HEK293 (cell line): ENCODE measurements around the gene CRACDL.

ENCODE experiments used
- CTCF ChIP-seq: fragments of 450-650 bp; formaldehyde crosslinking; IDR thresholded peaks from 2 replicates; pipeline ENCODE4 v1.5.1; 2016; ENCODE audit warnings: missing biosample characterization, missing genetic modification characterization
- KLF1 ChIP-seq: fragments of 450-650 bp; formaldehyde crosslinking; IDR thresholded peaks from 2 replicates; pipeline ENCODE4 v1.5.1; 2016; ENCODE audit warnings: missing biosample characterization, missing genetic modification characterization
- KLF16 ChIP-seq: fragments of 450-650 bp; formaldehyde crosslinking; IDR thresholded peaks from 2 replicates; pipeline ENCODE4 v1.5.1; 2017; ENCODE audit warnings: missing biosample characterization, missing genetic modification characterization
- ZBTB17 ChIP-seq: fragments of 450-650 bp; formaldehyde crosslinking; IDR thresholded peaks from 2 replicates; pipeline ENCODE4 v1.5.1; 2016; ENCODE audit warnings: missing biosample characterization, missing genetic modification characterization
- ZBTB7A ChIP-seq: fragments of 450-650 bp; formaldehyde crosslinking; IDR thresholded peaks from 2 replicates; pipeline ENCODE4 v1.5.1; 2016; ENCODE audit warnings: low read depth, missing biosample characterization, missing genetic modification characterization
- ZNF221 ChIP-seq: fragments of 450-650 bp; formaldehyde crosslinking; IDR thresholded peaks from 2 replicates; pipeline ENCODE4 v1.5.1; 2017; ENCODE audit warnings: missing biosample characterization, missing genetic modification characterization, borderline replicate concordance
- ZNF398 ChIP-seq: fragments of 450-650 bp; formaldehyde crosslinking; IDR thresholded peaks from 2 replicates; pipeline ENCODE4 v1.5.1; 2017; ENCODE audit warnings: missing biosample characterization, missing genetic modification characterization
- ZNF423 ChIP-seq: fragments of 450-650 bp; formaldehyde crosslinking; IDR thresholded peaks from 2 replicates; pipeline ENCODE4 v1.5.1; 2016; ENCODE audit warnings: missing biosample characterization, missing genetic modification characterization
- TF ChIP-seq, protein P1 (sequence below): fragments of 450-650 bp; IDR thresholded peaks from 2 replicates; pipeline ENCODE4 v1.5.1; 2018; ENCODE audit warnings: missing biosample characterization, missing genetic modification characterization
- TF ChIP-seq, protein P2 (sequence below): fragments of 450-650 bp; formaldehyde crosslinking; IDR thresholded peaks from 2 replicates; pipeline ENCODE4 v1.5.1; 2016; ENCODE audit warnings: missing biosample characterization, missing genetic modification characterization

DNA sequence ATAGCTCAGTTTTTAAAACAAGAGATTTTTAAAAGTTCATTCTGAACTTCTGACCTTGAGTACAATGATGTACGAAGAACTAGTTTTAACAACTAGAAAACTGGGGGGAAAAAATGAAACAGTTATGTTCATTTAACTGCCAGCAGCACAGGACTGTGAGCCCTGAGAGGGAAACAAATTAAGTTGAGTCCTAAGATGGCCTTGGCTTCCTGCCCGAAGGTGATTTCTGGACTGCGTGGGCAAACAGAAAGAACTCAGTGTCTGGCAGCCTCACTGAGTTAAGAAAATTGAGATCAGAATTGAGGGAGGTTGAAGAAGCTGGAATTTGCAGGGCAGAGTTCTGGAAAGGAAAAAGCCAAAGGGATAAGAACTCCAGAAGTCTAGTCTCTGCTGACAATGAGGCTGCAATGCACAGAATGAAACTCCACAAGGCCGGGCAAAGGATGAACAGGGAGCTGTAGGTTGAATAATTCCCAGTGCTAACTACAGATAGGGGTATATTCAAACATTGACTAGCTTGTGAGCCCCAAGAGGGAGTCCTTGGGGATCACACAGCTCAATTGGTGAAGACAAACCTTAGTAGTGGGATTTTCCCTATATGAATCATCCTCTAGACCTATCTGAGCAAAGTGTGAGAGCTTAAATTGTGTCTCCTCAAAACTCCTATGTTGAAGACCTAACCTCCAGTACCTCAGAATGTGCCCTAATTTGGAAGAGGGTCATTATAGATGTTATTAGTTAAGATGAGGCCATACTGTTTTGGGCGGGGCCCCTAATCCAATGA lies 13.1 kb upstream of the CRACDL start:
- no peak for TF ChIP-seq KLF16
- no peak for TF ChIP-seq ZNF398 (tag by site-specific recombination)
- no peak for TF ChIP-seq ZBTB7A (tag by site-specific recombination)
- TF ChIP-seq CTCF (tag by site-specific recombination): no peak
- TF ChIP-seq, protein P1, sequence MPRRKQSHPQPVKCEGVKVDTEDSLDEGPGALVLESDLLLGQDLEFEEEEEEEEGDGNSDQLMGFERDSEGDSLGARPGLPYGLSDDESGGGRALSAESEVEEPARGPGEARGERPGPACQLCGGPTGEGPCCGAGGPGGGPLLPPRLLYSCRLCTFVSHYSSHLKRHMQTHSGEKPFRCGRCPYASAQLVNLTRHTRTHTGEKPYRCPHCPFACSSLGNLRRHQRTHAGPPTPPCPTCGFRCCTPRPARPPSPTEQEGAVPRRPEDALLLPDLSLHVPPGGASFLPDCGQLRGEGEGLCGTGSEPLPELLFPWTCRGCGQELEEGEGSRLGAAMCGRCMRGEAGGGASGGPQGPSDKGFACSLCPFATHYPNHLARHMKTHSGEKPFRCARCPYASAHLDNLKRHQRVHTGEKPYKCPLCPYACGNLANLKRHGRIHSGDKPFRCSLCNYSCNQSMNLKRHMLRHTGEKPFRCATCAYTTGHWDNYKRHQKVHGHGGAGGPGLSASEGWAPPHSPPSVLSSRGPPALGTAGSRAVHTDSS (tag by site-specific recombination): no peak
- TF ChIP-seq, protein P2, sequence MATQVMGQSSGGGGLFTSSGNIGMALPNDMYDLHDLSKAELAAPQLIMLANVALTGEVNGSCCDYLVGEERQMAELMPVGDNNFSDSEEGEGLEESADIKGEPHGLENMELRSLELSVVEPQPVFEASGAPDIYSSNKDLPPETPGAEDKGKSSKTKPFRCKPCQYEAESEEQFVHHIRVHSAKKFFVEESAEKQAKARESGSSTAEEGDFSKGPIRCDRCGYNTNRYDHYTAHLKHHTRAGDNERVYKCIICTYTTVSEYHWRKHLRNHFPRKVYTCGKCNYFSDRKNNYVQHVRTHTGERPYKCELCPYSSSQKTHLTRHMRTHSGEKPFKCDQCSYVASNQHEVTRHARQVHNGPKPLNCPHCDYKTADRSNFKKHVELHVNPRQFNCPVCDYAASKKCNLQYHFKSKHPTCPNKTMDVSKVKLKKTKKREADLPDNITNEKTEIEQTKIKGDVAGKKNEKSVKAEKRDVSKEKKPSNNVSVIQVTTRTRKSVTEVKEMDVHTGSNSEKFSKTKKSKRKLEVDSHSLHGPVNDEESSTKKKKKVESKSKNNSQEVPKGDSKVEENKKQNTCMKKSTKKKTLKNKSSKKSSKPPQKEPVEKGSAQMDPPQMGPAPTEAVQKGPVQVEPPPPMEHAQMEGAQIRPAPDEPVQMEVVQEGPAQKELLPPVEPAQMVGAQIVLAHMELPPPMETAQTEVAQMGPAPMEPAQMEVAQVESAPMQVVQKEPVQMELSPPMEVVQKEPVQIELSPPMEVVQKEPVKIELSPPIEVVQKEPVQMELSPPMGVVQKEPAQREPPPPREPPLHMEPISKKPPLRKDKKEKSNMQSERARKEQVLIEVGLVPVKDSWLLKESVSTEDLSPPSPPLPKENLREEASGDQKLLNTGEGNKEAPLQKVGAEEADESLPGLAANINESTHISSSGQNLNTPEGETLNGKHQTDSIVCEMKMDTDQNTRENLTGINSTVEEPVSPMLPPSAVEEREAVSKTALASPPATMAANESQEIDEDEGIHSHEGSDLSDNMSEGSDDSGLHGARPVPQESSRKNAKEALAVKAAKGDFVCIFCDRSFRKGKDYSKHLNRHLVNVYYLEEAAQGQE (tag by site-specific recombination): no peak
- TF ChIP-seq KLF1 (tag by site-specific recombination): no peak
- no peak for TF ChIP-seq ZBTB17
- no peak for TF ChIP-seq ZNF423 (tag by site-specific recombination)
- TF ChIP-seq ZNF221 (tag by site-specific recombination): no peak
